NCI-H146 treated with DMSO at 0.1 percent for 48 hours (cell line): Measurements from ENCODE around the gene C2orf68.
"Not testable (repeated sequence)": the region's sequence is repeated elsewhere in the genome, so short reads cannot be mapped to it uniquely, and the experiment has no call there.

Experiments used
- DNase-seq: peaks from one replicate; lab custom pipeline; 2025; ENCODE audit not compliant: unreplicated experiment; lab: John Stamatoyannopoulos, UW

C2orf68 gene

DNA sequence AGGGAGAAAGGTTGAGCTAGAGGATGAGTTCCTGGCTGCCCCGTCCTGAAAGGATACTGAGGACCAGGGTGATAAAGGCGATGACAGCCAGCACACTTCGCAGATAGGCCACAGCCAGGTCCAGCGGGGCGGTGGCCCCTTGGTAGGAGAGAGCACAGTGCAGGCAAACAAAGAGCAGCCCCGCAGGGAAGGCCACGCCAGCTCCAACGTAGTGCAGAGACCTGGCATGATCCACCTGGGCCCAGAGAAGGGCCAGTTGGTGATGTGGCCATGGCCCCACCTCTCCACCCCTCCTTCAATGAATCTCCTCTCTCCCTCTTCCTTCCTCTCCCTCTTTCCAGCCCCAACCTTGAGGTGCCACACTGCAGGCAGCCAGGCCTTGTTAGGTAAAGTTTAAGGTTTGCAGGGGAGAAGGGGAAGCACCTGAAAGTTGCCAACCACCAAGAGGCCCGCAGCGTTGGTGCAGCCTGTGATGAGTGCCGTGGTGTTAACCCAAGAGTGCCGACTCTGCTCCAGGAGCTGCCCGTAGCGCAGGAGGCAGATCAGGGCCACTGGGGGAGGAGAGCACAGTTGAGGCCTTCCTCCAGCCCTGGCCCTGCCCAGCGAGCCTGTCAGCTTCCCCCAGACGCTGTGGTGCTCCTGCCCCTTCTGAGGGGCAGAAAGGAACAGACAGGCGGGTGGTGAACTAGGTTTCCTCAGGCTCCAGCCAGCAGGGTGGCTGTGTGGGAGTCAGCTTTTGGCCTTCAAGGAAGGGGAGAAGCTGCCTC lies 12.2 kb downstream of the C2orf68 start:
- DNase-seq: no peak

DNA sequence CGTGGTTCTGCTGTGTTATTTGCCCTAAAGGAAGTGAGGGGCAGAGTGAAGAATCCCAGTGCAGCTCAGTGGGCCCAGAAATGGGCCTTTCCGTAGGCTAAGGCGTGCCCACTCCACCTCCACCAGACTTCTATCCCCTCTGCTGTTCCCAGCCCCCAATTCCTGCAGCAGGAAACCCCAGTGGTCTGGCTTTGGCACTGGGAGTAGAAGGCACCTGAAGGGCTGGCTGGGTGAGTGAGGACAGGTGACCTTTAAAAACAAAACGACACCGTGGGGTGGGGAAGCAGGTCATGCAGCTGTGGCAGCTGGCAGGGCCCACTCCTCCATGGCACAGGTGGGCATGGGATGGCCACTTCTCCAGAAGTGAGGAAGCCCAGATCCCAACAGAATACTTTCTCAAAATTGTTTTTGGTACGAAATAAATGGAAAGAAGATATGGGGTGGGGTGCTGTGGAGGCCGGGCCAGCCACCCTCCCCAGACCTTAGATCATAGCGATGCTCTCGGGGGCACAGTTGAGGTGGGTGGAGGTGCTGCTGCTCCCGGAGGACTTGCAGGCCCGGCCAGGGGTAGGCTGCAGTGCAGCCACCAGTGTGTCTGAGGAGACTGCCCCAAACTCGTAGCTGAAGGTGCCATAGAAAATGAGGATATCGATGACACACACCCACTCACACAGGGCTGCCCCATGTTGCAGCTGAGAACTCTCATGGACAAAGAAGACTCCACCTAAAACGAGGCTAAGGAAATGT lies 13.1 kb downstream of the C2orf68 start:
- DNase-seq: no peak

DNA sequence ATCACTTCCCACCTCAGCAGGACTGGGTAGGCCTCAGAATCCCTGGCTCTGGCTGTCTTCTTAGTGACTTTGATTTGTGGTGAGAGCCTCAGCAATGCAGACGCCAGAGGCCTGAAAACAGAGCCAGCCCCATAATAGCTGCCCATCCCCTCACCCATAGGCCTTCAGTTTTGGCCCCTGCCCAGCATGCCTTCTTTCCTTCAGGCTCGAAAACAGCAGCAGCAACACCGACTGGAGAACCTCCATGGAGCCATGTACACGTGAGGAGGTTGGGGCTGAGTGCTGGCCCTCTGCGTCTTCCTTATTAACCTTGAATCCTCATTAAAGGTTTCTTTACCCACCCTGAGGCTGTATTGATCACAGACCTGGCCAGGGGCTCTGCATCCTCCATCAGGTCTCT lies 14.6 kb downstream of the C2orf68 start:
- no peak for DNase-seq

DNA sequence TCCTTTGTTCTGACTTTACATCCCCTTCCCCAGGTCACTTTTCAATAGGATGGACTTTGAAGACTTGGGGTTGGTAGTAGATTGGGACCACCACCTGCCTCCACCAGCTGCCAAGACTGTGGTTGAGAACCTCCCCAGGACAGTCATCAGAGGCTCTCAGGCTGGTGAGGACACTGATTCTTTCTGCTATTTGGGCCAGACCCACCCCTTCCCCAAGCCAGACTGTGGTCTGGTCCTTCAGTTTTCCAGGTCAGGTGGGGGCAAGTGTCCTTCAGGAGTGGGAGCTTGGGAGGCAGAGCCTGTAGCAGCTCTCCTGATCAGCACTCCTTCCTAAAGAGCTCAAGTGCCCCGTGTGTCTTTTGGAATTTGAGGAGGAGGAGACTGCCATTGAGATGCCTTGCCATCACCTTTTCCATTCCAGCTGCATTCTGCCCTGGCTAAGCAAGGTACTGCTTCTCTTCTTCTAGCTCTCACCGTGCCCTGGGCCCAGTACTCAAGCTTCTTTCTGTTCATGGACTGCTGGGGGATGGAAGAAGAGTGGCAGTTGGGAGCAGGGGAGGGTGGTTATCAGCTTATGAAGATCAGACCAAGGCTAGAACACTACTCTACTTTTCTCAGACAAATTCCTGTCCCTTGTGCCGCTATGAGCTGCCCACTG lies 15.3 kb downstream of the C2orf68 start:
- DNase-seq: no peak

- no peak for DNase-seq
Measured at GRCh38 chr2:85596026-85596333, 15.9 kb downstream of the C2orf68 start.

DNA sequence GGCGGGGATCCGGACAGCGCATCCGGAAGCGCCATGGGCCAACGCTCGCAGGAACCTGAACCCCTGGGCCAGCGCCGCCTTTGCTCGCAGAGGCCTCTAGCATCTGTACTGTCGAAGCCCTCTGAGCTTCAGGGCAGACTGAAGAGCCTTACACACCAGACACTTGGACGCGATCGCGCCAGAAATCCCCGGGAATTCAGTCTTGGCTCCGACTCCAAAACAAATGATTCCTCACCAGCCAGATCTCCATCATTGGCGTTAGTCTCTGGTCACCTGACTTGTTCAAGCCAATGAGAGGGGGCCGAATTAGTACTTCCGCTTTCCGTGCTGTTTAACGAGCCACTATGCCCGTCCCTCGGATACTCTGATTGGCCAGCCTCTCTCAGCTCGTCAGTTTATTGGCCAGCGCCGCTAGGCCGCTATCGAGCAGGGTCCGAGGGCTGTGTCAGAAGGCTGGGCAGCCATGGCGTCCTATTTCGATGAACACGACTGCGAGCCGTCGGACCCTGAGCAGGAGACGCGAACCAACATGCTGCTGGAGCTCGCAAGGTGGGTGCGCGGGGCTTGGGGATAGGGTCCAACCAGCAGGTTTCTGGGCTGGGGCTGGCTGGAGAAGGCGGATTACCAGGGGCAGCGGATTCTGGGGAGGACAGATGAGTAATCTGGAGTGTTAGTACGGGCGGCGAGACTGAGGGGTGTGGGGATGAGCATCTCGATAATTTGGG lies 16.4 kb downstream of the C2orf68 start, which contains the start of gene RNF181:
TSS of gene RNF181 (plus strand) at position 445 of the 725 bp plus-strand sequence. CDS start at position 464, 19 bp downstream.
- DNase-seq: peak; percentile 98

GRCh38 chr2:85594715-85595300 lies 17.1 kb downstream of the C2orf68 start:
- no peak for DNase-seq

DNA sequence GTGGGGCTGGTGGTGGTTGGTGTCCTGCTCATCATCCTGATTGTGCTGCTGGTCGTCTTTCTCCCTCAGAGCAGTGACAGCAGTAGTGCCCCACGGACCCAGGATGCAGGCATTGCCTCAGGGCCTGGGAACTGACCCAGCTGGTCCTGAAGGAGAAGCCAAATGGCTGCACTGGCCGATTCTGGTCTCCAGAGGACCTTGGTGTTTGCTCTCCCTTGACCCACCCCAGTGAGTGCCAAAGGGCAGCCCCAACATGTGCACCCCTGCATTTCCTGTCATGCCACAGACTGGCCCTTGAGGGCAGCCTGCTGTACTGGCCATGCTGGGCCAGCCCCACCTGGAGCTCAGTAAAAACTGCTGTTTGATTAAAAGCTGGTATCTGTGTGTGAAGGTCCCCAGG lies 18.8 kb downstream of the C2orf68 start:
- DNase-seq: no peak

DNA sequence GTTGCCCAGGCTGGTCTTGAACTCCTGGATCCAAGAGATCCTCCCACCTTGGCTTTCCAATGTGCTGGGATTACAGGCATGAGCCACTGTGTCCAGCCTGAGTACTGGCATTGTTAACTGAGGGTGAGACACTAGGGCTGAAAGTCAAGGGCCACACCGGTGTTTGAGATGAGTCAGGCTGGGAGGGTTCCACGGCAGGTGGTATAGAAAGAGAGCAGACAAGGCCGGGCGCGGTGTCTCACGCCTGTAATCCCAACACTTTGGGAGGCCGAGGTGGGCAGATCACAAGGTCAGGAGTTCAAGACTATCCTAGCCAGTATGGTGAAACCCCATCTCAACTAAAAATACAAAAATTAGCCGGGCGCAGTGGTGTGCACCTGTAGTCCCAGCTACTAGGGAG lies 19.6 kb downstream of the C2orf68 start:
- DNase-seq: not testable (repeated sequence)

DNA sequence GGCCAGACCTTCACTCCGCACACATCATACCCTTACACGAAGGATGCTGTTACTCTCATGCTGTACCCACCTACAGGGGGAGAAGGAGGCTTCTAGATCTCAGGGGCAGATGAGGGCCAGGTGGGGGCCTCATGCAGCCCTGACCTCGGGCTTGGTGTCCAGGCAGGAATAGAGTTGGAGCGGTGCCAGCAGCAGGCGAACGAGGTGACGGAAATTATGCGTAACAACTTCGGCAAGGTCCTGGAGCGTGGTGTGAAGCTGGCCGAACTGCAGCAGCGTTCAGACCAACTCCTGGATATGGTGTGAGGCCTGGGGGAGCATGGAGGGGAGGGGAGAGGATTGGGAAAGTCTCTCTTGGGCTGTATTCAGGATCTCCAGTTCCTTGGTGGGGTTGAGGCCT lies 20.3 kb downstream of the C2orf68 start:
- DNase-seq: no peak

DNA sequence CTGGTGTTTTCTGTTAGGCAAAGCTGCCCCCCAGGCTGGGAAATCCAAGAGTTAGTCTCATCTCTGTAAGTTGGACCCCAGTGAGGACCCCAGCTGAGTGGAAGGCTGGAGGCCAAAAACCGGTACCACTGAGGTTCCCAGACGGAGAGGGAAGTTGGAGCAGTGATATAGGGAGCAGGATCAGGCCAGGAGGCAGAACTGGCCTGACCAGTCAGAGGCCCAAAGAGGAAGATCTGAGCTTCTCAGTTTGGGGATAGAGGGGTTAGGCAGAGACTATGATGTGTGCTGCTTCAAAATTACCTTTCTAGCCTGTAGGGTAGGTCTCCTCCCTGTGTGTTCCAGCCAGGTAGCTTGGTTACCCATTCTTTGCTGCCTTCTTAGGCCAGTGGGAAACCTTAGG lies 20.9 kb downstream of the C2orf68 start:
- no peak for DNase-seq

DNA sequence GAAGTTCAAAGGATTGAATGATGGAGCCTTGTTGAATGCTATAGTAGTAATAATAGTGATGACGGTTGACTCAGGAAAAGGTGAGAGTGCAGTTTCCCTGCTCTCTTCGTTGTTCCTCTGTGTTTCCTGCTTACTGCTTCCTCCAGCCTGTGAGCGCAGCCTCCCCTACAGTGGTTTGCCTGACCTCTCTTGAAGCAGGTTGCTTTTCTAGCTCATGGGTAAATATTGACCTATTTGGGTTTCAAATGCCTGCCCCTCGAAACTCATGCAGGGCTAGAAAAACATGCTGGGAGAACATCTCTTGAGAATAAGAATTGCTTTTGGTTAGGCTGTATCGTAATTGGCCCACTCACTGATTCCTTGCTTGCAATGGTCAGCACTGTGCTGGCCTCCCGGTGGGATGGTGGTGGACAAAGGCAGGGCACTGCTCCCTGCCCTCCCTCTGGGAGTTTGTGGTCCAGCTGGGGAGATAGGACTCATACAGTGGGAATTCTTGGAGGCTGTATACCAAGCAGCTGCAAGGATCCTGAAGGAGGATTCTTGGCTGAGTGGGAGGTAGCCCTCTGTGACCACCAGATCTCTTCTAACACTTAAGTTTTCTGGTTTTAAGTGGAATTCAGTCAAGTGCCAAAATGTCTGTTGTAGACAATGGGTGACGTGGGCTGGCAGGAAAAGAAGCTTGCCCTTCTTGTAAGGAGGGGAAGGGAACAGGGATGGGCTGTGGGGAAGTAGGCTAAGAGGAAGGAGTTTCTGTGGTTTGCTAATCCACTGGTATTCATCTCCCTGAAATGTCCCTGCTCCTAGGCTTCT lies 21.7 kb downstream of the C2orf68 start:
- DNase-seq: peak; percentile 57

- no peak for DNase-seq
Measured at GRCh38 chr2:85589181-85589580, 22.7 kb downstream of the C2orf68 start.

DNA sequence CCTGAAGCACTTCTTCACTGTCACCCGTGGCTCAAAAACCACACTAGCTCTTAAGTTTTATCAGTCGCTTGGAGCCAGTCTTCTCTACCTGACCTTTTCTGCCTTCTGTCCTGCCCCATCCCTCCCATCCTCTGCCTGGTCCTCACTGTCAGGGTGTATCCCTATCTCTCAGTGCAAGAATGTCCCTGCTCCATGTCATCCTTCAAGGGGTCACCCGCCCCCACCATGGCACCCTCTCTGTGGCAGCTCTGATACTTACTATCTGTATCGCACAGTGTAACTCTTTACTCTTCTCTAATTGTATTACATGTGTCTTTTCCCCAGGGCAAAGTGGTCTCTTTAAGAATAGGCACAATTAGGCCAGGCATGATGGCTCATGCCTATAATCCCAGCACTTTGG lies 23.2 kb downstream of the C2orf68 start:
- no peak for DNase-seq

DNA sequence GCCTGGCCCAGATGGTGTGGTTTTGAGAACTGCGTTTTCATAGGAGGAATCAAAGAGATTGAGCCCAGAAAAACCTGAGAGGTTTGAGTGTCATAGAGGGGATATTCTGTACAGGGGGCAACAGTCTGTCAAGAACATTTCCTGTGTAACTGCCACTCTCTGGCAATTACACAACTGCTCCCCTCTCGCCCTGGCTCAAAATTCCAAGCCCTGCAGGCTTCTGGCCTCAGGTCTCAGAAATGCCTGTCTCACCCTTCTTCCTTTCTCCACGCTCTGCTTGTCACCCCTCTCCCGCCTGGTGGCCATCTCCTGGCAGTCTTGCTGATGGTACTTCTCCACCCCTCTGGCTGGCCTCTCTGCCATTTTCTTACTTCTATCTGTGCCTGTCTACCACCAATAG lies 23.6 kb downstream of the C2orf68 start:
- DNase-seq: no peak

GRCh38 chr2:85585781-85586105 lies 26.1 kb downstream of the C2orf68 start:
- DNase-seq: no peak

- no peak for DNase-seq
Measured at GRCh38 chr2:85584857-85585780, 26.7 kb downstream of the C2orf68 start.

DNA sequence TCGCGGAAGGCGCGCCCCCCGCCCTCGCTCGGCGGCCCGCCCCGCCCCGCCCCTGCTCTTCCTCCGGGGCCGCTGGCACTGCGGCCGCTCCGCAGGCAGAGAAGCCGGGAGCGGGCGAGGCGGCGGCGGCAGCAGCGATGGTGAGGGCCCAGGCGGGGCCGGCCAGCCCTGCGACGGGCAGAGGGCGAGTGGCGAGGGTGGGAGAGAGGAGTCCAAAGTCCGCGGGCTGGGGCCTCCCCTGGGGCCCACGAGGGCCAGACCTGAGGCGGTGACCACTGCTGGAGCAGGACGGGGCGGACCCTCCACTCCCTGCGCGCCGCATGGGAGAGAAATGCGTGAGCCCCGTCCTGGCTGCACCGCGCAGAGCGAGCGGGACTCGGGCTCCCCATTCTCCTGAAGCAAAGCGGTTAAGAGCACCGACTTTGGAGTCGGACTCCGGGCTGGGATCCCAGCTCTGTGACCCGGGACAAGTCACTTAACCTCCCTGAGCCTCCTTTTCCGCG lies 27.5 kb downstream of the C2orf68 start, which contains the start of gene VAMP5:
TSS of gene VAMP5 (plus strand) at position 78 of the 503 bp plus-strand sequence. CDS start at position 138, 60 bp downstream.
- DNase-seq: no peak
